Breast epithelium (tissue), 3 donors: ENCODE results near the gene ARF3.

Source experiments
- POLR2A ChIP-seq: fragments of 450-650 bp; IDR thresholded peaks from one replicate; pipeline ENCODE4 v1.6.1; 2016; ENCODE audit warnings: antibody characterized with exemption, mild to moderate bottlenecking, moderate library complexity
- TF ChIP-seq, protein P1 (sequence below), 3 donors: fragments of 450-650 bp; IDR thresholded peaks; one replicate each; pipeline ENCODE4 v1.5.1; 2016 to 2017; ENCODE audit warnings: antibody characterized with exemption in 3 of 3, mild to moderate bottlenecking in 3 of 3, moderate library complexity in 3 of 3

DNA sequence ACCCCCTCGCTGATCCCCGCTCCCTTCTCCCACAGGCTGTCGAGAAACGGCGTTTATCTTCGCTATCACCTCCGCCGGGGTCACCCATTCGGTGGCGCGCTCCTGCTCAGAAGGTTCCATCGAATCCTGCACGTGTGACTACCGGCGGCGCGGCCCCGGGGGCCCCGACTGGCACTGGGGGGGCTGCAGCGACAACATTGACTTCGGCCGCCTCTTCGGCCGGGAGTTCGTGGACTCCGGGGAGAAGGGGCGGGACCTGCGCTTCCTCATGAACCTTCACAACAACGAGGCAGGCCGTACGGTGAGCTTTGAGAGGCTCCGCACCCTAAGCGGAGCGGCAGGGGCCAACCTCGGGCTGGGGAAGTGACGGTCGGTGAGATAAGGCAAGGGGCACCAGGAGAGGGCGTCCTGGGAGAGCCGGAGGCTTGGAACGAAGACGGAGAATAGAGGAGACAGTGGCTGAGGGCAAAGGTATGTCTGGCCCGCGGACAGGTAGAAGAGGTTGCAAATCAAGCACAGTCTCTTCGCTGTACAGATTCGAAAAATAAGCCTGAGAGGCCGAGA lies 23.2 kb upstream of the ARF3 start:
- no peak for TF ChIP-seq POLR2A
- TF ChIP-seq, protein P1, sequence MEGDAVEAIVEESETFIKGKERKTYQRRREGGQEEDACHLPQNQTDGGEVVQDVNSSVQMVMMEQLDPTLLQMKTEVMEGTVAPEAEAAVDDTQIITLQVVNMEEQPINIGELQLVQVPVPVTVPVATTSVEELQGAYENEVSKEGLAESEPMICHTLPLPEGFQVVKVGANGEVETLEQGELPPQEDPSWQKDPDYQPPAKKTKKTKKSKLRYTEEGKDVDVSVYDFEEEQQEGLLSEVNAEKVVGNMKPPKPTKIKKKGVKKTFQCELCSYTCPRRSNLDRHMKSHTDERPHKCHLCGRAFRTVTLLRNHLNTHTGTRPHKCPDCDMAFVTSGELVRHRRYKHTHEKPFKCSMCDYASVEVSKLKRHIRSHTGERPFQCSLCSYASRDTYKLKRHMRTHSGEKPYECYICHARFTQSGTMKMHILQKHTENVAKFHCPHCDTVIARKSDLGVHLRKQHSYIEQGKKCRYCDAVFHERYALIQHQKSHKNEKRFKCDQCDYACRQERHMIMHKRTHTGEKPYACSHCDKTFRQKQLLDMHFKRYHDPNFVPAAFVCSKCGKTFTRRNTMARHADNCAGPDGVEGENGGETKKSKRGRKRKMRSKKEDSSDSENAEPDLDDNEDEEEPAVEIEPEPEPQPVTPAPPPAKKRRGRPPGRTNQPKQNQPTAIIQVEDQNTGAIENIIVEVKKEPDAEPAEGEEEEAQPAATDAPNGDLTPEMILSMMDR (IDR thresholded peaks at IDR 0.05): no peak
